ELR (cell line): Measurements from ENCODE around the gene CSNK2B.
A peak's percentile ranks its signal among the peaks of the same experiment; 100 is the strongest.
"Not testable (repeated sequence)": the region's sequence is repeated elsewhere in the genome, so short reads cannot be mapped to it uniquely, and the experiment has no call there.

Experiments used
- DNase-seq: peaks from one replicate; pipeline ENCODE4 v3.0.0-alpha.2; 2015; ENCODE audit warnings: low read depth

The CSNK2B gene

GRCh38 chr6:31687860-31688693 lies 22.2 kb downstream of the CSNK2B start:
- no peak for DNase-seq

GRCh38 chr6:31689249-31690110 lies 23.6 kb downstream of the CSNK2B start:
- no peak for DNase-seq

DNA sequence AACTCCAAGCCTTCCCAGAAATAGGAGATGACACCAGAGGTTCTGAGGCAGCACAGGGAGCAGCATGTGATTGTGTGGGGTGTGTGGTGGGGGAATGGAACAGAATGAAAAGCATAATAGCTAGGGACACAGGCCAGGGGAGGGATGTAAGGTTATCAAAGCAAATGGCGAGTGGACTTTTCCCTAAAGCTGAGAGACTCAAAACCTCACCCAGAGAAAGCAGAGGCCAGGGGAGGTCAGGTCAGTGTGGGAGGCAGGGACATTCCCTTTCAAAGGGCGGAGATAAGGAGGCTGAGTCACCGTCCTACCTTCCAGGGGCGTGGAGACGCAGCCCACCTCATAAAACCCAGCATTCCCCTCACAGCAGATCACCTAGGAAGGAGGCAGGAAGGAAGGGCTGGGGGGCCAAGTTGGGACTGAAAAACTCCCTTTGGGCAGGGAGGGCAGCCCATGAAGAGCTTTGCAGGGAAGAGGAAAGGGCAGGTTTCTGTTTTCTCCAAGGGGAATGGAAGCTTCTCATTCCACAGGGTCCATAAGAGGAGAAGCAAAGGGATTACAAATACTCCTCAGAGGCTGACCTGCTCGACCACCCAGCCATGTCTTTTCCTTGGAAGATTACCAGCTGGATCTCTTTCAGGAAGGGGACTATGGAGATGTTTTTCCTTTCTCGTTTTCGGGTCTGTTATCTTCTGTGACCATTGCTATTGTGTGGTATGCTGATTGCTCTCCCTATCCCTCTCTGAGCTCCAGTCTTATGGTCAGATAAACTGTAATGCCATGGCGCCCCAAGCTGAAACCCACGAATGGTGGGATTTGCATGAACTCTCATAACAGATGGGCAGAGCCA lies 24.6 kb downstream of the CSNK2B start:
- DNase-seq = no peak

GRCh38 chr6:31691078-31691463 lies 25.2 kb downstream of the CSNK2B start:
- DNase-seq = no peak

GRCh38 chr6:31691564-31692108 lies 25.8 kb downstream of the CSNK2B start:
- no peak for DNase-seq

- no peak for DNase-seq
Observed at GRCh38 chr6:31692353-31692752, 26.5 kb downstream of the CSNK2B start.

- no peak for DNase-seq
Observed at GRCh38 chr6:31692886-31693285, 27.0 kb downstream of the CSNK2B start.

DNA sequence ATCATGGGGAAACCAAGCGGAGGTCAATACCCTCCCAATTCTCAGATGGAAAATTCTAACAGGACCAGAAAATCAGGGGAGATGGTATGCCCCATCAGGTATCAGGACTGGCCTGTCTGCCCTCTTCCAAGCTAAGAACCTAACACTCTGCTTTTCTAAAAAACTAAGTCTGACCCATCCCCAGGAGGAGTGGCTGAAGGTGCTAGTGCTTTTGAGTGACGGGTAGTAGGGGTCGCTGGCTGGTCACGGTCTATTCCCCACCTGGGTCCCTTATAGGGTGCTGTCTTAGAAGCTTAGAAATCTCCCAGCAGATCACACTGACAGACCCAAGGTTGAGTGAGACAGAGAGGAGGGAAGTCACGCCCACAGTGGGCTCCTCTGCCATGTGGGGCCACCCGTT lies 27.7 kb downstream of the CSNK2B start:
- no peak for DNase-seq

DNA sequence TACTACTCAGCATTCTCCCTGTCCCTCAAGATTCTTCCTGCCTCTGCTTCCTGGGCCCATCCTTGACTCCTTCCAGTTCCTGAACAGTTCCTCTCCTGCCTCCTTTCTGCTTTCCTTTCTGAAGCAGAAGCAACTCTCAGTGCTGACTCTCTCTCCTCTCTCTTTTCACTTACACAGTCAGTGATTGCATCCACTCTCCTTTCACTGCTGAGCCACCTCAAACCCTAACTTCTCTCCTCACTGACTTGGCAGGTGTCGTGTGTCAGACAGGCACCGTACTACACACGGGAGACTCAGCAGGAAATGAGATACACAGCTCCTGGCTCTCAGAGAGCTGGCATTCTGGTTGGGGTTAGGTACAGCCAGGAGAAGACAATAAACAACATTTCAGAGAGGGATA lies 31.7 kb downstream of the CSNK2B start:
- DNase-seq = no peak

DNA sequence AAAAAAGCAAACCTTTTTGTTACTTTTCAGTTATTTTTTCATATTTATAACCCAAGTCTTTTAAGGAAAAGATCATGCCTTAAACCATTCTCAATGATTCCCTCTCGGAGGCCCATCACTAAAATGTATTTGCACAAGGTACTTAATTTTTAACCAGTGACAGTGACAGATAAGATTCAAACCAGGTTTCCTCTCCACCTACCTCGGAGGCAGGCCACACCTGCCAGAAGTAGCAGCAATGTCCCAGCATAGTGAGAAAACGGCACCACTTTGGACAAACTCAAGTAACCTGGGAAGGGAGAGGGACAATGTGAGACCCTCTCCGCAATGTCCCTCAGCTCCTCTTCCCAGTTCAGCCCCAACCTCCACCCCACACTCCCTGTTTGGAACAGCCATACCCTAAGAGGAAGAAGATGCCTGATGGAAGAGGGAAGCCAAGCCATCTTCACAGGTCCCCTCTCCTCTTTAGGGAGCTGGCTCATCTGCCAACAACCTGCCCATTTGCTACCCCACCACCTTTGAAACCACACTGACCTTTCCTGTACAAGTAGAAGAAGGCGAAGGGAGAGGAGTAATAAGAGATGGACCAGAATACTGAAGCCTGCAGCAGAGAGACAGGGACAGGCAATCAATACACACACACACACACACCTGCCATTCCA lies 35.0 kb downstream of the CSNK2B start:
- DNase-seq = no peak

GRCh38 chr6:31701666-31702404 lies 36.0 kb downstream of the CSNK2B start:
- peak; percentile 39 for DNase-seq

GRCh38 chr6:31702405-31702818 lies 36.5 kb downstream of the CSNK2B start:
- no peak for DNase-seq

DNA sequence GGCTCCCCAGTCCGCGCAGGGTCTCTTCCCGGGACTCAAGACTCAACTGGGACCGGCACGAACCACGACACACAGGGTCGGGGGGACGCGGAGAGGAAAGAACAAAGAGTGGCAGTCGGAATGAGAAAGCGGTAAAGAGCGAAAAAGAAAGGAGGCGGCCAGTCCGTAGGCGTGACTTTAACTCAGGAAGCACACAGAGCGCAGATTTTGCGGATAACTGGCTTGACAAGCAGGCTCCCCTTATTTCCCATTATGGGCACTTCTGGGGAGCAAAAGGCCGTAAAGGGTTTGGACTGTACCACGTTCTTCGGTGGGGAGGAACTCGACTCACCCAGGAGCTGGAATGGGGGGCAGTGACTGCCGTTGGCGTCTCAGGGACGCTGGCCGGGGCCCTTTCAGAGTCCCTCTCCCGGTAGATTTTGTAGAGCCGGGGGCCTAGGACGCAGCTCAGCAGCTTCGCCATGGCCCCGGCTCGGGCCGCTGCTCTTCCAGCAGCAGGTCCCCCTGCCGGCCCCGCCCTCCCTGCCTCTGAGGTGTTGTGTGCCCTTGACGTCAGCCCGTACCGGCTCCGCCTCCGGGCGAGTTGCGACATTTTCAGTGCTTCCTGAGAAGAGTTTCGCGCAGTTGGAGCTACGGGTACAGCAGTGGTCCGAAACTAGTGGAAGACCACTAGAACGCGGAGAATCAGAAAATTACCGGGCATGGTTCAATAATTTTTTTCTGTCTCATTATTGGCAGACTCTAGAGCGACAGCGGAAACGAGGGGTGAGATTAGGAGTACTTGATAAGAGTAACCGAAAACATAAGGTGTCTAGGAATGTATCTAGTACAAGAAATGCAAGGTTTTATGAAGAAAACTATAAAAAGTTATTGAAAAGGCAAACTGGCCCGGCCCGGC lies 37.2 kb downstream of the CSNK2B start, which contains the start of gene ABHD16A:
Gene ABHD16A (minus strand): TSS at position 506 of the 898 bp plus-strand sequence. CDS start 43 bp downstream, at position 463.
- DNase-seq = peak; percentile 99

DNA sequence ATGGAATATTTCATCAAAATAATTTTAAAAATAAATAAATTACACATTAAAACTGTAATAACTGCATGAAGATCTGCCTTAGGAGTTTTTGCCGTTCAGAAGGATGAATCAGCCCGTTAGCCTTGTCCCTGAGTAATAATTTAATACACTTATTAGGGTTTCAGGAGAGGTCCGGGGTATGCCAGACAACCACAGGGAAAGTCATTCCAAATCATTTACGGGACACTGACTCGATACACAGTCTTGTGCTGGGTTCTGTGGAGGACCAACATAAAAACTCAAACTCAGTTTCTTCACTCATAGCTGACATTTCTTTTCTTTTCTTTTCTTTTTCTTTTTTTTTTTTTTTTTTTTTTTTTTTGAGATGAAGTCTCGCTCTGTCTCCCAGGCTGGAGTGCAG lies 40.1 kb downstream of the CSNK2B start:
- DNase-seq = peak; percentile 31

DNA sequence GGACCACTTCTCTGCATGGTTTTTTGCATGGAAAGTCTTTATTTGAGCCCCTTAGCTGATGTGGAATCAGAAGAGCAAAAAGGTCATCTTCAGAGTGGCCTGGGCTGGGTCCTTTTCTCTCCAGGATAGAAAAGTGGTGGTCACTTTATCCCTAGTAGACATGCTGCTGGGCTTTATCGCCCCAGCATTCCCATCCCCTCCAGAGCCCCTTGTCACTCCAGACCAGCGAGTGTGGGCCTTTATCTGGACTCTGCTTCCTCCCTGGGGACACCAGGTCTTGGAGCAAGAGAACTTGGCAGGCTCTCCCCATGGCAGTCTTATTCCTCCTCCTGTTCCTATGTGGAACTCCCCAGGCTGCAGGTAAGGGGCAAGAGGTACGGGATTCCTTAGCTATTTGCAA lies 40.7 kb downstream of the CSNK2B start, which contains the start of gene LY6G6F:
Gene LY6G6F (plus strand): TSS at position 268 of the 400 bp plus-strand sequence. CDS start 41 bp downstream, at position 309.
- DNase-seq = no peak

- no peak for DNase-seq
Observed at GRCh38 chr6:31707701-31708100, 41.8 kb downstream of the CSNK2B start.

GRCh38 chr6:31708224-31708623 lies 42.3 kb downstream of the CSNK2B start:
- no peak for DNase-seq

- DNase-seq = not testable (repeated sequence)
Observed at GRCh38 chr6:31709157-31709556, 43.3 kb downstream of the CSNK2B start.

DNA sequence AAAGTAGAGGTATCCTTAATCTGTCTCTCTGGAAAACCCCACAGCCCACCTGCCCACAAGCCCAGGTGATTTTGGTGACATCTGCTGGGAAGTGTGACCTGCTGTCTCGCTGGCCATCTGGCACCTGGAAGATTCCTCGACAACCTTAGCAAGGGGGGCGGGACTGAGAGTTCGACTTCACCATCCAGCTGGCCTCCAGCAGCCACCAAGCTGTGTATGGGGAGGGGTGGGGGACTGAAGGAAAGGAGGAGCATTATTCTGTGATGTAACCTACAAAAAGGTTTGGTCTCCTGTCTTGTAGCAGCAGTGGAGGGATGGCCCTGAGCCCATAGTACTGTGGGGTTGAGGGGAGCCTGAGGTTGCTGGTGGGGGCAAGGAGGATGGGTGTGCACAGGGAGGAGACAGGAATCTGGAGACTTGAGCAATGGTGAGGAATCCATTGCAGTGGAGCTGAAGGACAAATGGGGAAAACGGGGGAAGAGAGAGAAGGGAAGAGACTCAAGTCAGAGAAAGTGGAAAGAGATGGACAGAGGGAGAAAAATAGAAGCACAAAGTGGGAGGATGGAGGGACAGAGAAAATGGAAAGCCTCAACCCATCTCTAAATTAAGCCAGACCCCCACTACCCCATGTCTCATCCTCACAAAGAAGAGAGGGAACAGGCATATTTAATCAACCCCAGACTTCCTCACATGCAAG lies 44.8 kb downstream of the CSNK2B start:
- DNase-seq = no peak
